ENCODE data around the gene WNK1. TPM values are rescaled to one million over a fixed set of nuclear protein-coding genes. Genes with fewer than 3 reads are reported as not detected.

Gene WNK1
- total RNA-seq, 1 donor from 2014 or later = 157 TPM

DNA sequence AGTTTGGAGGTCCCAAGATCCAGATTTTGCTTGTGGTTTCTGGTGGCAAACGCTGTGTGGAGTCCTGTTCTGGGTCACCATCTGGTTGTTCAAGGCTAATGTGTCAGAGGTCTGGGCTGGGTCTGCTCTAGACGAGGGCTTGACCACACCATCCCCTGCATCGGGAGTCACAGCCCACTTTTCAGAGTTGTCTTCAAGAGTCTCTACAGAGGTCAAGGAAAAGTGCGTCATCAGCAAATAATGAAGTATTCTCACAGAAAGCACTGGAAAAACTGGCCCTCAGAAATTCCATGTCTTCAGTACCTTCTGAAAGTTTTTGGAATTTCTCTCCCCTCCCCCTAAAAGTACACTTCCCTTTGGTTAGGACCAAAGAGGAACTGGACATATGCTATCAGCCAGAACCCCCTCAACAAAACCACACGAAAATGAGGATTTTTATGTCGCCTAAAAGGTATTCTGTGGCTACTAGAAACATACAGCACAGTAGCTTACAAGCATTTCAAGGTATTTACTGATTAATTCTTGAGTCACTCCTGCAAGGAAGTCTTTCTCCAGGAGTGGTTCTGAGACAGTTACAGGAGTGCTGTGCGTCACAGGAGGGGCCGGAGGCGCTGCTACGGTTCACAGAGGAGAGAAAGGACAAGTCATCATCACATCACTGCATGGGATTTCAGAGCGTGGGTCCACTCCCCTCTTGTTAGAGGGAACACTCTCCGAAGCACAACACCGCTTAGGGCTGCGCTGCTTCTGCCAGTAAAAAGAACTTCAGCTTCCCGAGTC lies 161.7 kb downstream of the WNK1 start:
- peaks cover 2% of the 10 kb centered on the region for H3K9me3 Mint-ChIP-seq (ENCODE audit: unreplicated experiment)
- Histone ChIP-seq H3K27ac (ENCODE audit: low read depth, low read length) (peak overlapping the region; percentile 82), H3K79me2 (ENCODE audit: insufficient read depth, low read length) (peaks cover 2% of the 10 kb centered on the region), H4K20me1 (ENCODE audit: insufficient read depth, low read length) (peaks cover 11% of the 10 kb centered on the region), H3K4me2 (ENCODE audit: low read length) (peak overlapping the region; percentile 71), H3K9me3 (ENCODE audit: insufficient read depth, low read depth, low read length) (no peaks in the 10 kb centered on the region), H3K4me1 (ENCODE audit: insufficient read depth, low read length) (peaks cover 20% of the 10 kb centered on the region), H2AFZ (ENCODE audit: low read depth, low read length) (no peak overlapping the region), H3K36me3 (ENCODE audit: insufficient read depth, low read length) (peaks cover 35% of the 10 kb centered on the region), H3K9ac (ENCODE audit: low read length) (peak overlapping the region; percentile 74), H3K4me3 (ENCODE audit: insufficient read depth, low read depth, low read length) (no peak overlapping the region), H3K27me3 (ENCODE audit: insufficient read depth, low read length) (no peaks in the 10 kb centered on the region)
- FAIRE-seq (peak; percentile 96), DNase-seq (ENCODE audit: low read depth) (peak; percentile 94)
- peaks cover 18% of the 10 kb centered on the region for H3K4me1 Mint-ChIP-seq (ENCODE audit: low read depth, unreplicated experiment)
- peak overlapping the region; percentile 70 for H3K4me3 Mint-ChIP-seq (ENCODE audit: unreplicated experiment)
- H3K27ac Mint-ChIP-seq (ENCODE audit: unreplicated experiment) = peak overlapping the region; percentile 94
- no peaks in the 10 kb centered on the region for H3K27me3 Mint-ChIP-seq (ENCODE audit: low read depth, unreplicated experiment)
- H3K36me3 Mint-ChIP-seq (ENCODE audit: low read depth, unreplicated experiment) = peaks cover 22% of the 10 kb centered on the region
- TF ChIP-seq EZH2 (IDR thresholded peaks at IDR 0.05; ENCODE audit: insufficient read depth, low read length) = no peak
- TF ChIP-seq, protein P1, sequence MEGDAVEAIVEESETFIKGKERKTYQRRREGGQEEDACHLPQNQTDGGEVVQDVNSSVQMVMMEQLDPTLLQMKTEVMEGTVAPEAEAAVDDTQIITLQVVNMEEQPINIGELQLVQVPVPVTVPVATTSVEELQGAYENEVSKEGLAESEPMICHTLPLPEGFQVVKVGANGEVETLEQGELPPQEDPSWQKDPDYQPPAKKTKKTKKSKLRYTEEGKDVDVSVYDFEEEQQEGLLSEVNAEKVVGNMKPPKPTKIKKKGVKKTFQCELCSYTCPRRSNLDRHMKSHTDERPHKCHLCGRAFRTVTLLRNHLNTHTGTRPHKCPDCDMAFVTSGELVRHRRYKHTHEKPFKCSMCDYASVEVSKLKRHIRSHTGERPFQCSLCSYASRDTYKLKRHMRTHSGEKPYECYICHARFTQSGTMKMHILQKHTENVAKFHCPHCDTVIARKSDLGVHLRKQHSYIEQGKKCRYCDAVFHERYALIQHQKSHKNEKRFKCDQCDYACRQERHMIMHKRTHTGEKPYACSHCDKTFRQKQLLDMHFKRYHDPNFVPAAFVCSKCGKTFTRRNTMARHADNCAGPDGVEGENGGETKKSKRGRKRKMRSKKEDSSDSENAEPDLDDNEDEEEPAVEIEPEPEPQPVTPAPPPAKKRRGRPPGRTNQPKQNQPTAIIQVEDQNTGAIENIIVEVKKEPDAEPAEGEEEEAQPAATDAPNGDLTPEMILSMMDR (IDR thresholded peaks at IDR 0.05; ENCODE audit: insufficient read depth, low read depth, low read length) = no peak

DNA sequence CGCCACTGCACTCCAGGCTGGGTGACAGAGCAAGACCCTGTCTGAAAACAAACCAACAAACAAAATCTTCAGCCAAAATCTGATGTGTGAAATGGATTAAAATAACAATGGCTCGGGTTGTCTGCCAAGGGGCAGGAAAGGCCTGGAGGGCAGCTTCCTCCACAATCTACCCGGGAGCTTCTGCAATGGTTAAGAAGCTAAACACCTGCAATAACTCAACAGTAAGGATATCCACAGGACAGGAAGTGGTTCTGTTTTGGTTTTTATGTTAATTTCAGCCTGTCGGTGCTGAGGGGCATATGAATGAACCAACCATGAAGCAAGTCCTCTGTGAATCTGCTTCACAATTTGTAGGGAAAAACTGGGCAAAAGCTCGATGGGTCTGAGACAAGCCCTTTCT lies 162.7 kb downstream of the WNK1 start:
- Histone ChIP-seq H3K27ac (ENCODE audit: low read depth, low read length) (peak overlapping the region; percentile 82), H3K79me2 (ENCODE audit: insufficient read depth, low read length) (peaks cover 2% of the 10 kb centered on the region), H3K4me3 (ENCODE audit: insufficient read depth, low read depth, low read length) (no peak overlapping the region), H3K9ac (ENCODE audit: low read length) (peak overlapping the region; percentile 74), H2AFZ (ENCODE audit: low read depth, low read length) (no peak overlapping the region), H3K4me2 (ENCODE audit: low read length) (no peak overlapping the region), H4K20me1 (ENCODE audit: insufficient read depth, low read length) (peaks cover 6% of the 10 kb centered on the region), H3K4me1 (ENCODE audit: insufficient read depth, low read length) (peaks cover 20% of the 10 kb centered on the region), H3K27me3 (ENCODE audit: insufficient read depth, low read length) (no peaks in the 10 kb centered on the region), H3K36me3 (ENCODE audit: insufficient read depth, low read length) (peaks cover 27% of the 10 kb centered on the region), H3K9me3 (ENCODE audit: insufficient read depth, low read depth, low read length) (no peaks in the 10 kb centered on the region)
- FAIRE-seq (no peak), DNase-seq (ENCODE audit: low read depth) (no peak)
- Mint-ChIP-seq H3K27me3 (ENCODE audit: low read depth, unreplicated experiment) (no peaks in the 10 kb centered on the region), H3K4me1 (ENCODE audit: low read depth, unreplicated experiment) (peaks cover 18% of the 10 kb centered on the region), H3K9me3 (ENCODE audit: unreplicated experiment) (peaks cover 2% of the 10 kb centered on the region), H3K27ac (ENCODE audit: unreplicated experiment) (peak overlapping the region; percentile 94), H3K36me3 (ENCODE audit: low read depth, unreplicated experiment) (peaks cover 25% of the 10 kb centered on the region), H3K4me3 (ENCODE audit: unreplicated experiment) (no peak overlapping the region)
- TF ChIP-seq EZH2 (IDR thresholded peaks at IDR 0.05; ENCODE audit: insufficient read depth, low read length) = no peak

DNA sequence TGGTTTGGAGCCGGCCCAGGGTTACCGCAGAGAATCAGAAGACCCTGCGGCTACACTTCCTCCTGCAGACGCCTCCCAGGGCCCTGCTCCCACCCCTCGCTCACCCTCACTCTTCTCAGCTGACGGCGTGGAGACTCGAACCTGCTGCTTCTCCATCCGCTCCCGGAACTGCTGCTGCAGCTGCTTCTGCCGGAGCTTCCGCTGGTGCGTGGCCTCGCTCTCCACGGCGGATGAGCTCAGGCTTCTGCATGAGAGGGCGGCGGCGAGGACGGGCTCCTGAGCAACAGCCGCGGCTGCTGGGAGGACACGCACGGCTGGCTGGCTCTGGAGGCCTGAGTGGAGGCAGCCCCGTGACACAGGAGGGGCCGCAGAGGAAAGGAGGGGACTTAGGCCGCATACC lies 163.9 kb downstream of the WNK1 start:
- TF ChIP-seq, protein P1 (IDR thresholded peaks at IDR 0.05; ENCODE audit: insufficient read depth, low read depth, low read length) = no peak
- no peak for TF ChIP-seq EZH2 (IDR thresholded peaks at IDR 0.05; ENCODE audit: insufficient read depth, low read length)
- Histone ChIP-seq H3K9me3 (ENCODE audit: insufficient read depth, low read depth, low read length) (no peaks in the 10 kb centered on the region), H3K79me2 (ENCODE audit: insufficient read depth, low read length) (peaks cover 2% of the 10 kb centered on the region), H4K20me1 (ENCODE audit: insufficient read depth, low read length) (peaks cover 5% of the 10 kb centered on the region), H3K27me3 (ENCODE audit: insufficient read depth, low read length) (no peaks in the 10 kb centered on the region), H3K9ac (ENCODE audit: low read length) (no peak overlapping the region), H3K4me2 (ENCODE audit: low read length) (no peak overlapping the region), H3K36me3 (ENCODE audit: insufficient read depth, low read length) (peaks cover 25% of the 10 kb centered on the region), H3K27ac (ENCODE audit: low read depth, low read length) (no peak overlapping the region), H2AFZ (ENCODE audit: low read depth, low read length) (no peak overlapping the region), H3K4me3 (ENCODE audit: insufficient read depth, low read depth, low read length) (no peak overlapping the region), H3K4me1 (ENCODE audit: insufficient read depth, low read length) (peaks cover 20% of the 10 kb centered on the region)
- no peak for DNase-seq (ENCODE audit: low read depth)
- H3K4me1 Mint-ChIP-seq (ENCODE audit: low read depth, unreplicated experiment) = peaks cover 18% of the 10 kb centered on the region
- no peaks in the 10 kb centered on the region for H3K27me3 Mint-ChIP-seq (ENCODE audit: low read depth, unreplicated experiment)
- no peak overlapping the region for H3K4me3 Mint-ChIP-seq (ENCODE audit: unreplicated experiment)
- no peak for FAIRE-seq
- H3K27ac Mint-ChIP-seq (ENCODE audit: unreplicated experiment) = no peak overlapping the region
- peaks cover 2% of the 10 kb centered on the region for H3K9me3 Mint-ChIP-seq (ENCODE audit: unreplicated experiment)
- peaks cover 29% of the 10 kb centered on the region for H3K36me3 Mint-ChIP-seq (ENCODE audit: low read depth, unreplicated experiment)

Measured in astrocyte (in vitro differentiated cells and primary cell).